Activated T-cell treated with anti-CD3 and anti-CD28 coated beads, Interleukin-2, amount 50 U/mL, for 72 hours (primary cell): ENCODE results near the gene IL15RA. TPM values are rescaled to one million over a fixed set of nuclear protein-coding genes. Genes with fewer than 3 reads are reported as not detected.

Experiments used
- ATAC-seq, 2 donors: fragments of 150-1000 bp; cut with Tn5 transposase; replicated peaks in 1 of 2; 2 replicates each; pipeline ENCODE4 v1.10.0; 2021; ENCODE audit warnings: moderate library complexity in 2 of 2, mild to moderate bottlenecking in 1 of 2
- DNase-seq, 2 donors: peaks; one replicate each; pipeline ENCODE4 v3.0.0; 2021 to 2022; ENCODE audit warnings: mixed read lengths in 1 of 2
- H3K27ac Mint-ChIP-seq: one replicate; pipeline ENCODE4 v1.8.0; 2022; ENCODE audit warnings: mild to moderate bottlenecking, moderate library complexity, mixed read lengths
- H3K27me3 Mint-ChIP-seq: one replicate; pipeline ENCODE4 v1.8.0; 2022; ENCODE audit warnings: low read depth, mixed read lengths
- H3K36me3 Mint-ChIP-seq, 2 donors: one replicate each; pipeline ENCODE4 v1.8.0; 2022; ENCODE audit warnings: mixed read lengths in 2 of 2, mild to moderate bottlenecking in 1 of 2; ENCODE audit not compliant: insufficient read depth in 2 of 2
- H3K4me1 Mint-ChIP-seq: one replicate; pipeline ENCODE4 v1.8.0; 2022; ENCODE audit warnings: low read depth, mixed read lengths
- H3K4me3 Mint-ChIP-seq, 2 donors: one replicate each; pipeline ENCODE4 v1.8.0; 2022; ENCODE audit warnings: mild to moderate bottlenecking in 2 of 2, mixed read lengths in 2 of 2, moderate library complexity in 2 of 2
- H3K9me3 Mint-ChIP-seq, 2 donors: one replicate each; pipeline ENCODE4 v1.8.0; 2022; ENCODE audit warnings: mixed read lengths in 2 of 2
- total RNA-seq, 2 donors: library from RNA; stranded (reverse); gene quantifications; one replicate each; pipeline ENCODE4 v1.2.3, GENCODE V29; 2022

IL15RA gene
- total RNA-seq, result 10 to 100 TPM; 23.7 to 30.0 TPM

- Mint-ChIP-seq H3K9me3 (no peaks in the 10 kb centered on the region), H3K4me3 (peak within 1 kb of the TSS; percentile 96 to 97), H3K4me1 (peaks cover 30% of the 10 kb centered on the region), H3K27me3 (peaks cover 8% of the 10 kb centered on the region), H3K27ac (peak within 1 kb of the TSS; percentile 95), H3K36me3 (peaks cover 6 to 7% of the 10 kb centered on the region in 2 donors)
- DNase-seq (peak; percentile 92 to 96), ATAC-seq (peak; percentile 80 to 82)
These were observed at the start of gene IL15RA for GRCh38 chr10:5977471-5978229. Gene IL15RA, minus strand, starts transcription at chr10:5977543. Its CDS starts 51 bp downstream, at chr10:5977492.

- Mint-ChIP-seq H3K27me3 (no peaks in the 10 kb centered on the region), H3K36me3 (peaks cover 40 to 73% of the 10 kb centered on the region in 2 donors), H3K27ac (peak overlapping the region; percentile 83), H3K4me1 (peaks cover 68% of the 10 kb centered on the region), H3K4me3 (peak overlapping the region in 1 of 2 donors; percentile 1), H3K9me3 (peaks cover 0 to 2% of the 10 kb centered on the region in 2 donors)
- no peak for DNase-seq
- no peak for ATAC-seq
These were observed 48.4 kb upstream of the IL15RA start for GRCh38 chr10:6025683-6026255.

GRCh38 chr10:6024334-6024682 lies 47.0 kb upstream of the IL15RA start:
- Mint-ChIP-seq H3K4me1 (peaks cover 74% of the 10 kb centered on the region), H3K27ac (peak overlapping the region; percentile 58), H3K9me3 (no peaks in the 10 kb centered on the region), H3K27me3 (no peaks in the 10 kb centered on the region), H3K4me3 (no peak overlapping the region), H3K36me3 (peaks cover 41 to 72% of the 10 kb centered on the region in 2 donors)
- DNase-seq (no peak), ATAC-seq (no peak)

GRCh38 chr10:6023661-6024333 lies 46.5 kb upstream of the IL15RA start:
- peaks cover 79% of the 10 kb centered on the region for H3K4me1 Mint-ChIP-seq
- H3K4me3 Mint-ChIP-seq, result no peak overlapping the region
- H3K27ac Mint-ChIP-seq, result peak overlapping the region; percentile 66

GRCh38 chr10:6022660-6023059 lies 45.3 kb upstream of the IL15RA start:
- Mint-ChIP-seq H3K4me3 (no peak overlapping the region), H3K27ac (peak overlapping the region; percentile 77), H3K36me3 (peaks cover 46 to 75% of the 10 kb centered on the region in 2 donors), H3K9me3 (peaks cover 0 to 2% of the 10 kb centered on the region in 2 donors), H3K27me3 (no peaks in the 10 kb centered on the region), H3K4me1 (peaks cover 77% of the 10 kb centered on the region)
- no peak for ATAC-seq
- DNase-seq, result no peak

More at GRCh38 chr10:6023661-6024333, 46.5 kb upstream of the IL15RA start:
- H3K9me3 Mint-ChIP-seq, result peaks cover 0 to 2% of the 10 kb centered on the region in 2 donors
- H3K27me3 Mint-ChIP-seq, result no peaks in the 10 kb centered on the region
- peaks cover 46 to 76% of the 10 kb centered on the region in 2 donors for H3K36me3 Mint-ChIP-seq
- ATAC-seq (no peak), DNase-seq (no peak)

- DNase-seq, result no peak
- H3K27me3 Mint-ChIP-seq, result no peaks in the 10 kb centered on the region
- no peak overlapping the region for H3K4me3 Mint-ChIP-seq
- H3K9me3 Mint-ChIP-seq, result peaks cover 0 to 2% of the 10 kb centered on the region in 2 donors
- peak overlapping the region; percentile 48 for H3K27ac Mint-ChIP-seq
- peaks cover 40 to 72% of the 10 kb centered on the region in 2 donors for H3K36me3 Mint-ChIP-seq
- no peak for ATAC-seq
- H3K4me1 Mint-ChIP-seq, result peaks cover 78% of the 10 kb centered on the region
These were observed 43.5 kb upstream of the IL15RA start for GRCh38 chr10:6020826-6021225.

- Mint-ChIP-seq H3K4me3 (no peak overlapping the region), H3K27me3 (no peaks in the 10 kb centered on the region), H3K9me3 (peaks cover 0 to 2% of the 10 kb centered on the region in 2 donors), H3K27ac (peak overlapping the region; percentile 38), H3K4me1 (peaks cover 89% of the 10 kb centered on the region), H3K36me3 (peaks cover 43 to 79% of the 10 kb centered on the region in 2 donors)
- ATAC-seq (peak; percentile 2 to 5), DNase-seq (no peak)
These were observed 42.5 kb upstream of the IL15RA start for GRCh38 chr10:6019796-6020195.

- Mint-ChIP-seq H3K36me3 (peaks cover 38 to 76% of the 10 kb centered on the region in 2 donors), H3K27me3 (no peaks in the 10 kb centered on the region), H3K4me1 (peaks cover 94% of the 10 kb centered on the region), H3K4me3 (peak overlapping the region in 1 of 2 donors; percentile 2), H3K27ac (peak overlapping the region; percentile 41), H3K9me3 (peaks cover 0 to 2% of the 10 kb centered on the region in 2 donors)
- ATAC-seq (peak; percentile 5 to 14), DNase-seq (no peak)
These were observed 41.9 kb upstream of the IL15RA start for GRCh38 chr10:6019010-6019782.

- Mint-ChIP-seq H3K27ac (peak overlapping the region; percentile 41), H3K36me3 (peaks cover 34 to 74% of the 10 kb centered on the region in 2 donors), H3K4me1 (peaks cover 96% of the 10 kb centered on the region), H3K4me3 (no peak overlapping the region), H3K27me3 (no peaks in the 10 kb centered on the region), H3K9me3 (peaks cover 0 to 2% of the 10 kb centered on the region in 2 donors)
- ATAC-seq, result no peak
- DNase-seq, result no peak
These were observed 41.1 kb upstream of the IL15RA start for GRCh38 chr10:6018422-6018821.

GRCh38 chr10:6017781-6018354 lies 40.5 kb upstream of the IL15RA start:
- Mint-ChIP-seq H3K36me3 (peaks cover 35 to 73% of the 10 kb centered on the region in 2 donors), H3K27ac (peak overlapping the region; percentile 39), H3K9me3 (peaks cover 0 to 2% of the 10 kb centered on the region in 2 donors), H3K4me1 (peaks cover 94% of the 10 kb centered on the region), H3K27me3 (no peaks in the 10 kb centered on the region), H3K4me3 (no peak overlapping the region)
- no peak for ATAC-seq
- no peak for DNase-seq

- H3K27ac Mint-ChIP-seq, result peak overlapping the region; percentile 83
- H3K27me3 Mint-ChIP-seq, result no peaks in the 10 kb centered on the region
- ATAC-seq (peak; percentile 69 to 72), DNase-seq (peak; percentile 51 to 52)
- peaks cover 0 to 2% of the 10 kb centered on the region in 2 donors for H3K9me3 Mint-ChIP-seq
- H3K4me3 Mint-ChIP-seq, result peak overlapping the region in 1 of 2 donors; percentile 25
- H3K4me1 Mint-ChIP-seq, result peaks cover 89% of the 10 kb centered on the region
- H3K36me3 Mint-ChIP-seq, result peaks cover 20 to 55% of the 10 kb centered on the region in 2 donors
These were observed 37.0 kb upstream of the IL15RA start for GRCh38 chr10:6014241-6014761.
